ENCODE data around the gene SCOC.

Gene SCOC

DNA sequence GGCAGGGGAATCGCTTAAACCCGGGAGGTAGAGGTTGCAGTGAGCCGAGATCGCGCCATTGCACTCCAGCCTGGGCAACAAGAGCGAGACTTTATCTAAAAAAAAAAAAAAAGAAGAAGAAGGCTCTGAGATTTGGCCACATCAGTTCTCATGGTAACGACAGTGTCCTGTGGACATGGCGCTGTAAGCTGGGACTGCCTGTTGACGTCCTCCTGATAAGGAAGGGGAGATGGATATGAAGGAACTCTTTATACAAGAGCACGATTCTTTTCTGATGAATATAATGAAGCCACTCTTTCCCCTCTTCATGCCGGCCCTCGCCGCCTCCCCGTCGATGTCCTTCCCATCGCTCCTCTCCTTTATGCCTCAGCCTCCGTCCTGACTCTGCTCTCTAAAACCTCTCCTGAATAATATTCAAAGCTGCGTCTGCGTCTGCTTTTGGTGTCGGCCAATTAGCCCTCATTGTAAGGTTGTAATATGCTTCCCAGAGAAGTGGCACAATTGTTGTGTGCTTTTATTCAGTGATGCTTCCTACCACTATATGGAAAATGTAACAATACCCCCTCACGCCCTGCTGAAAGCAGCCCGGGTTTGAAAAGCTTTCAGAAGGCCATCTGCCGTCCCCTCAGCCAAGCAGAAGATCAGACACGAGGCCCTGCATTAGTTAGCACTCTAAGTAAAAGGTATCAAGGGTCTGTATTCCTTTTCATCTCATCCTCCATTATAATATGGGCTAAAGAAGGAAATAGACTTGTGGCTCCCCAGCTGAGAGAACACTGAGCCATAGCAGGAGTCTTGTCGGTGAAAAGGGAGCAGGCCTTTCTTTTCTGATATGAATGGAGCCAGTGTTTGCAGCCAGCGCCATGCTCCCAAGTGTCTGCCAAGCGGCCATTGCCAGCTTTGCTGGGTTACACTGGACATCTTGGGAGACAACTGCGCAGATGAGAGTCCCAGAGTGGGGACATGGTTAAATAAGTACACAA is 22.1 kb upstream of the SCOC start:
- no peak for TF ChIP-seq GATA1 (IDR thresholded peaks at IDR 0.05; ENCODE audit: low read depth, low read length)
- TF ChIP-seq POLR2A (IDR thresholded peaks at IDR 0.05; ENCODE audit: low read length), result no peak
- DNase-seq, result no peak

DNA sequence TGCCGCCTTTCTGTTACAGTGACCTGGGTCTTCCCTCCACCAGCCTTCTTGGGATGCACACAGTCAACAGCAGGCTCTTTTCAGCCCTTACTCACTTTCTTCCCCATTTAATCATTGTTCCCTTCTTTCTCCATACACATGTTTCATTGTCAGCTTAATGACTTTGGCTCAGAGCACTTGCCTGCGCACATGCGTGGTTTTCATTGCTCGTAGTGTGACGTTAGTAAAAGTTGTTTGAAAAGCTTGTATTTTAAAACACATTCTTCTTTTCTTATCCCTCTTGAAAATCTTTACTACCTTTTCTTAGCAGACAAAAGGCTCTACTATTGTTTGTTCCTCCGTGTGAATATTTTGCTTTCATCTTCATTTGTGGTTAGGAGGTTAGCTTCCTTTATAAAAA is 19.7 kb upstream of the SCOC start:
- no peak for TF ChIP-seq GATA1 (IDR thresholded peaks at IDR 0.05; ENCODE audit: low read depth, low read length)
- no peak for TF ChIP-seq POLR2A (IDR thresholded peaks at IDR 0.05; ENCODE audit: low read length)
- no peak for DNase-seq

DNA sequence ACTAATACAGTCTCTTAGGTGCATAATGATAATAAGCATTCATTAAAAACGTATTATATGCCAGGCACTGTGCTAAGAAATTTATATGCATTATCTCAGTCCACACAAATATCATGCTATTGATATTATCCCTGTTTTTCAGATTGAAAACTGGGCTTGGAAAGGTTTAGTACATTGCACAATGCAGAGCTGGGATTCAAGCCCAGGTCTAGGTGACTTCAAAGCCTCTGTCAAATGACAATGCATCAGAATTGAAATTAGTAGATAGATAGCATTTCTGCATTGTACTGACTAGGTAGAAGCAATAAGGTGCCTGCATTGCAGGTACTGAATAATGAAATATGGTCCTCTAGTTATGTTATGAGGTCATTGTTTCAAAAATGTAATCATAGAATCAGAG is 18.2 kb upstream of the SCOC start:
- no peak for DNase-seq
- TF ChIP-seq POLR2A (IDR thresholded peaks at IDR 0.05; ENCODE audit: low read length), result no peak
- TF ChIP-seq GATA1 (IDR thresholded peaks at IDR 0.05; ENCODE audit: low read depth, low read length), result no peak

GRCh38 chr4:140357868-140358267 is 15.6 kb upstream of the SCOC start:
- DNase-seq, result no peak
- TF ChIP-seq POLR2A (IDR thresholded peaks at IDR 0.05; ENCODE audit: low read length), result no peak
- TF ChIP-seq GATA1 (IDR thresholded peaks at IDR 0.05; ENCODE audit: low read depth, low read length), result no peak

DNA sequence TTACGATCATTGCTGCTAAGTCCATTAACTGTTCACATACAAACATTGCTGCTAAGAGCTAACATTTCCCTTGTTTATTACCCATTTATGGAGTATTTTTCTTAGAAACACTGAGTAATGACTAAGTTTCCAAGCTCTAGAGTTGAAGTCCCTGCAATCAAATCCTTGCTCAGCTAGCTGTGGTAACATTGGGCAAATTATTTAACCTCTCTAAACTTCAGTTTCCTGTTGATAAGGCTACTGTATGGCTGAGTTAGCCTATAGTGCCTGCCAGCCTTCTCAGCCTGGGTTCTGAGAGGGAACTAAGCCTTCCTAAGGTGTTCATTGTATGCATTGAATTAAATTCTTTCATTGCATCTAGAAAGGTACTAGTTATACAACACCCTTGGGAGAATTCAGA is 15.2 kb upstream of the SCOC start:
- TF ChIP-seq POLR2A (IDR thresholded peaks at IDR 0.05; ENCODE audit: low read length), result no peak
- TF ChIP-seq GATA1 (IDR thresholded peaks at IDR 0.05; ENCODE audit: low read depth, low read length), result no peak
- no peak for DNase-seq

- DNase-seq, result peak; percentile 80 to 89
- TF ChIP-seq POLR2A (IDR thresholded peaks at IDR 0.05; ENCODE audit: low read length) (no peak), GATA1 (IDR thresholded peaks at IDR 0.05; ENCODE audit: low read depth, low read length) (no peak)
Observed at GRCh38 chr4:140359562-140360427, 13.7 kb upstream of the SCOC start.

GRCh38 chr4:140361099-140361498 is 12.3 kb upstream of the SCOC start:
- TF ChIP-seq POLR2A (IDR thresholded peaks at IDR 0.05; ENCODE audit: low read length), result no peak
- TF ChIP-seq GATA1 (IDR thresholded peaks at IDR 0.05; ENCODE audit: low read depth, low read length), result no peak
- DNase-seq, result no peak

DNA sequence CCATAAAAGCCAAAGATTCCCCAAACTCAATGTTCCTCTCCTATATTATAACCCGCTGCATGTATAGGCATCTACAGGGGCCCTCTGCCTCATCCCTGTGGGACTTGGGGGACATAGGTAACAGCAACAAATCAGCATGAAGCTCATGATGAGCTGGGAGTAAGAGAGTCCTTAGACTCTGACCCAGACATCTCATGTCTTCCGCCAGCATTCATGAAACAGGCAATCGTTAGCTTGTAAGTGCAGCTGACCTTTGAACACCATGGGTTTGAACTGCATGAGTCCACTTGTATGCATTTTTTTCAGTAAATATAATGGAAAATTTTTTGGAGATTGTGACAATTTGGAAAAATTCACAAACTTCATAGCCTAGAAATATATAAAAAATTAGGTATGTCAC is 10.4 kb upstream of the SCOC start:
- no peak for TF ChIP-seq GATA1 (IDR thresholded peaks at IDR 0.05; ENCODE audit: low read depth, low read length)
- TF ChIP-seq POLR2A (IDR thresholded peaks at IDR 0.05; ENCODE audit: low read length), result no peak
- DNase-seq, result no peak

DNA sequence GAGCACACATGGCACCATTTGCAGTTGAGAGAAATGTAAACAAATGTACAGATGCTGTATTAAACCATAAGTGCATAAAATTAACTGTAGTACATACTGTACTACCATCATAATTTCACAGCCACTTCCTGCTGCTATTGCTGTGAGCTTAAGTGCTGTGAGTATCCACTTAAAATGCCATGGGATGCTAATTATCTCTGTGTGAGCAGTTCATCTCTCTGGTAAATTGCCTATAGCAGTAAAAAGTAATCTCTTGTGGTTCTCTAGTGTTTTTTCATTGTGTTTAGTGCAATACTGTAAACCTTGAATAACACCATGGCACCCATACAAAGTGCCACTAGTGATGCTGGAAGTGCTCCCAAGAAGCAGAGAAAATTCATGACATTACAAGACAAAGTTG is 9.9 kb upstream of the SCOC start:
- no peak for DNase-seq
- TF ChIP-seq GATA1 (IDR thresholded peaks at IDR 0.05; ENCODE audit: low read depth, low read length) (no peak), POLR2A (IDR thresholded peaks at IDR 0.05; ENCODE audit: low read length) (no peak)

DNA sequence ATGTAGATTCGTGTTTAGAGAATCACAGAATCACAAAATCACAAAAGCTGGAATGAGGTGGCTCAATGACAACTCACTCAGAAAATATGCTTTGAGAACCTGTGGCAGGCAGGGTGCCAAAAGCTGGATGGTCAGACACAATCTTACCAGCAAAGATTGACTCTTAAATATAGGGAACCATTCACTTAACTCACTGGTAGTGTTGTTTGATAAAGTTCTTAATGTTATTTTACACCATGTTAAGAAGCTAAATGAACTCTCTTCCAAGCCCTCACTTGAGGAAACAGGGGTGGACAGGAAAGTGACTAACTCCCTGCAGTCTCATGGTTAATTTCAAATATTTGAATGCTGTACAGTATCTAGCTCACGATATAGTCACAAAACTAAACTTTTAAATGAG is 5.7 kb upstream of the SCOC start:
- no peak for DNase-seq
- TF ChIP-seq GATA1 (IDR thresholded peaks at IDR 0.05; ENCODE audit: low read depth, low read length) (no peak), POLR2A (IDR thresholded peaks at IDR 0.05; ENCODE audit: low read length) (no peak)

GRCh38 chr4:140368686-140369085 is 4.8 kb upstream of the SCOC start:
- no peak for DNase-seq
- TF ChIP-seq POLR2A (IDR thresholded peaks at IDR 0.05; ENCODE audit: low read length) (no peak), GATA1 (IDR thresholded peaks at IDR 0.05; ENCODE audit: low read depth, low read length) (no peak)

DNA sequence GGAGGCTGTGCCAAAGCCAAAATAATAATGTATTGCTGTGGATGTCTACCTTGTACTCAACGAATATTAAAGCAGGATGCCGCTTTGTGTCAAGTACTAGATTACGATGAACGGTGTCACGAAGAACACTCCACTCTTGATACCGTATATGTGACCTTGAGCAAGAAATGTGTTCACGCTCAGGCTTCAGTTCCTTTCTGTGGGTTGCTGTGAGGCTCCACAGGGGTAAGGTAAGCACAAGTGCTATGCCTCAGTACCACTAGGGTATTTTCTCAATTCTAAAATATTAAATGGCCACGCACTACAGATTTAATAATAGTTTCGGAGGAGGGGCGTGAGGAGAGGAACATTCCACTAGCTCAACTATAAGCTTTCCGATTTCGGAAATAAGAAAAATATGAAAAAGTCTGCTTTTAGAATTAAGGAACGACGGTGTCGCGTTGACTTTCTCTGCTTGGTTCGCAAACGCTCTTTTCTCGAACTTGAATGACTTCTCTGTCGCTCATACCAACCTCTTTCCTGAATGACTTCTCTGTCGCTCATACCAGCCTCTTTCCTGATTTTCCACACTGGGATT is 607 bp upstream of the SCOC start:
- peak; percentile 59 to 65 for DNase-seq
- TF ChIP-seq GATA1 (IDR thresholded peaks at IDR 0.05; ENCODE audit: low read depth, low read length) (no peak), POLR2A (IDR thresholded peaks at IDR 0.05; ENCODE audit: low read length) (no peak)

DNA sequence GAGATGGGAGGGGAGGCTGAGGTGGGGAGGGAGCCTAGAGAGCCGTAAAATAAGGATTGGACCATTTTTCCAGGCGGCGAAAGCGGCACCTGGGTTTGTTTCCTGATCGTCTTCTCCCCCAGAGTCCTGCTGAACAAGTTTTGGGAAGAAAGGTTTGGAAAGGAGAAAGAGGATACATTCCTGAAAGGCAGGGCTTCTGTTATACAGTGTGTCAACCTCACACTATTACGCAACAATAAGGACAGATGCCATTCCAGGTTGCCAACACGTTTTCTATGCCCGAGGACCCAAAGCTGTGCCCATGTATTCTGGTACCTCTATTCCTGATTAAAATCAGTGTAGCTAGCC is 658 bp downstream of the SCOC start:
- TF ChIP-seq POLR2A (IDR thresholded peaks at IDR 0.05; ENCODE audit: low read length) (no peak), GATA1 (IDR thresholded peaks at IDR 0.05; ENCODE audit: low read depth, low read length) (no peak)
- DNase-seq, result peak; percentile 19 to 39

GRCh38 chr4:140382732-140383131 is 9.3 kb downstream of the SCOC start:
- no peak for TF ChIP-seq GATA1 (IDR thresholded peaks at IDR 0.05; ENCODE audit: low read depth, low read length)
- TF ChIP-seq POLR2A (IDR thresholded peaks at IDR 0.05; ENCODE audit: low read length), result no peak
- no peak for DNase-seq
